HG02571 (cell line): ENCODE results near the gene PMIS2.
"Not testable (repeated sequence)": the region's sequence is repeated elsewhere in the genome, so short reads cannot be mapped to it uniquely, and the experiment has no call there.

ENCODE experiments used
- ATAC-seq: cut with Tn5 transposase; IDR thresholded peaks from one replicate; pipeline ENCODE4 v1.9.1; 2021; ENCODE audit warnings: mild to moderate bottlenecking, moderate library complexity; ENCODE audit not compliant: unreplicated experiment

PMIS2 gene

DNA sequence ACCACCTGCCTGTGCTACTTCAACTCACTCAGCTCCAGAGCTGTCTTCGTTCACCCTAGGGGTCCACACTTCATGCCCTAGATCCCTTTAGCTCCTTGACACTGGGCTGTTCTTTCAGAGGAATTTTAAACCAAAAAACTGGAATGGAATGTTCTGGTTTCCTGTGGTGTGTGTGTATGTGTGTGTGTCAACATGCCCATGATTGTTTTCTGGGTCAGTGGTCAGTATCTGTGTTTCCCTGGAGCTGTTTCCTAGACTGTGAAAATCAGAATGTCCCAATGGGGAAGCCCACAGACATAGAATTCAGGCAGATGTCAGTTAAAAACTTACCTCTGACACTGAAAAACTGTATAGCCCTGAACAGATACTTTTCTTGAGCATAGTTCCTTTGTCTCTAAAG lies 1.3 kb downstream of the PMIS2 start:
- no peak for ATAC-seq

DNA sequence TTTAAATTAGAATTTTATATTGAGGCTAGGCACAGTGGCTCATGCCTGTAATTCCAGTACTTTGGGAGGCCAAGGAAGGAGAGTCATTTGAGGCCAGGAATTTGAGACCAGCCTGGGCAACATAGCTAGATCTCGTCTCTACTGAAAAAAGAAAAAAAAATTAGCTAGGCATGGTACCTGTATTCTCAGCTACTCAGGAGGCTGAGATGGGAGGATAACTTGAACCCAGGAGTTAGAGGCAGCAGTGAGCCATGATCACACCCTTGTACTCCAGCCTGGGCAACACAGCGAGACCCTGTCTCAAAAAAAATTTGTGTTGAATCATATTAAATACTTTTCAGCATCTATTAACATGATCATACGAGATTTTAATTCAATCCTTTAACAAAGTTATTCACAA lies 4.9 kb downstream of the PMIS2 start:
- ATAC-seq = no peak

DNA sequence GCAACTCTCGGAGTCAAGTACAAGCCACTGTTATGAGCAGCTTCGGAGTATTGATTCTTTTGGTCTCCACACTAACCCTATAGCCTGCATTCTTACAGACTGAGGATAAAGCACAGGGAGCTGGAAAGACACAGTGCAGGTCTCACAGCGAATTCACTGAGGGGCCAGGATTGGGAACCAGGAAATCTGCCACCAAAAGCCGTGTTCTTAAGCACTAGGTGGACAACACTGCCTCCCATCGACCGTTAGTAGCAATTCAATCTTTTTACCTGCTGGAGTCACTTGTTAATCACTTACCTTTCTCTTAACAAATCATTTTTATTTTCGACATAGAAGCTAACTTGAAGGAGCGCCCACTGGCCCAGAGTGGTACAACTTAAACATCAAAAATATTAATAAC lies 6.3 kb downstream of the PMIS2 start:
- no peak for ATAC-seq

DNA sequence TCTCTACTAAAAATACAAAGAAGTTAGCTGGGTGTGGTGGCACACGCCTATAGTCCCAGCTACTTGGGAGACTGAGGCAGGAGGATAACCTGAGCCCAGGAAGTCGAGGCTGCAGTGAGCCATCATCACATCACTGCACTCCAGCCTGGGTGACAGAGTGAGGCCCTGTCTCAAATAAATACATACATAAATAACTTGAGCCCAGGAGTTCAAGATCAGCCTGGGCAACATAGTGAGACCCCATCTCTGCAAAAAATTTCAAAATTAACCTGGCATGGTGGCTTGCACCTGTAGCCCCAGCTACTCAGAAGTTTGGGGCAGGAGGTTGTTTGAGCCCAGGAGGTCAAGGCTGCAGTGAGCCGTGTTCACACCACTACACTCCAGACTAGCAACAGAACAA lies 9.1 kb downstream of the PMIS2 start:
- ATAC-seq = not testable (repeated sequence)

DNA sequence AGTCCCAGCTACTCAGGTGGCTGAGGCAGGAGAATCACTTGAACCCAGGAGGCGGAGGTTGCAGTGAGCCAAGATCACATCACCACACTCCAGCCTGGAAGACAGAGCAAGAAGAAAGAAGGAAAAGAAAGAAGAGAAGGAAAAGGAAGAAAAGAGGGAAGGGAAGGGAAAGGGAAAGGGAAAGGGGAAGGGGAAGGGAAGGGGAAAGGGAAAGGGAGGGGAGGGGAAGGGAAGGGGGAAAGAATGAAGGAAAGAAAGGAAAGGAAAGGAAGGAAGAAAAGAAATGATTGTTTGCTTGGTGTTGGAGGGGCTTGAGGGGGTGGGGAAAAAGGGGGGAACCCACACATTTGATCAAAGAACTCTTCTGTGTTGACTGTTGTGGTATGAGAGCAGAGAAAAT lies 10.0 kb downstream of the PMIS2 start:
- ATAC-seq = no peak

DNA sequence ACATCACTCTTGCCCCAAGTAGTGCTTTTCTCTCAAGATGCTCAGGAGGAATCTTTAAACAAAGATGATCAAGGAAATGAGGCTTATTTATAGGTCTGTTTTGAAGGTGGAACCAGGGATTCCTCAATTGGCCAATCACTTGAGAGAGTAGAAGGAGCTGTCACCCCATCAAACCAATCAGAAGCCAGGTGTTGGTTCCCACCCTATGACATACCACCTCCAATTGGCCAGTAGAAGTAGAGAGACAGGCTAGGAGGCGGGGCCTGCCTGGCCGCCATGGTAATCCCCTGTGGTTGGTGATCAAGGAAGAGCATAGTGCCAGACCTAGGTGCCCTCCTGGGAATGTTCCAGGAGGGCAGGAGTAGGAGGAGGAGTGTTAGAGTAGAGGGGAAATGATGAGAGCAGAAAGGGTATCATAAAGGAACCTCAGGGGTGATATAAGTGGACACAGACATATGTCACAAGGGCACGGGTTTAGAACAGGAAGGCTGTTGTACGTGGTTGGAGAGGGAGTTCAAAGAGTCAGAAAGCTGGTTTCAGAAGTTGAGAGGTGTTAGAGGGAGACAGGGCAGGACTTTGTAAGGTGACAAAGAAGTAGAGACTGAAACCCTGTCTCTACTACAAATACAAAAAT lies 10.5 kb downstream of the PMIS2 start:
- ATAC-seq = no peak

DNA sequence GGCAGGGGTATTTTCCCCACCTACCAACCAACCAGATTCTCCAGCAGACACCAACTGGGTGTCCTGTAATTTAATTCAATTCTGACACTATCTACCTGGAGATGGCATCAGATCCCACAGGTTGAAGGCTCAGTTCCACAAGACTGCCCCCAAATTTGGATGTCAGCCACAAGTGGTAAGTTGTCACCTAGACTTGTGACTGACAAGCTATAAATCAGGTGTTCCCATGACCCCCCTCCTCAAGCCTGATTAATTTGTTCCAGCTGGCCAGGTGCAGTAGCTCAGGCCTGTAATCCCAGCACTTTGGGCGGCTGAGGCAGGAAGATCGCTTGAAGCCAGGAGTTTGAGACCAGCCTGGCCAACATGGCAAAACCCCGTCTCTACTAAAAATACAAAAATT lies 16.0 kb downstream of the PMIS2 start:
- no peak for ATAC-seq

DNA sequence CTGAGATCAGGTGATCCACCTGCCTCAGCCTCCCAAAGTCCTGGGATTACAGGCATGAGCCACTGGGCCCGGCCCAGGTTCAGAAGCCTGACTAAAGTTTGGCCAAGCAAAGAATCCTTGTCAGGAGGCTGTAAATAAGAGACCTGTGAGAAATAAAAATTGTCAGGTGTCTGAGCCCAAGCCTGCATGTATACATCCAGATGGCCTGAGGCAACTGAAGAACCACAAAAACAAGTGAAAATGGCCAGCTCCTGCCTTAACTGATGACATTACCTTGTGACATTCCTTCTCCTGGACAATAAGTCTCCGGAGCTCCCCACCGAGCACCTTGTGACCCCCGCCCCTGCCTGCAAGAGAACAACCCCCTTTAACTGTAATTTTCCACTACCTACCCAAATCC lies 18.5 kb downstream of the PMIS2 start:
- not testable (repeated sequence) for ATAC-seq

DNA sequence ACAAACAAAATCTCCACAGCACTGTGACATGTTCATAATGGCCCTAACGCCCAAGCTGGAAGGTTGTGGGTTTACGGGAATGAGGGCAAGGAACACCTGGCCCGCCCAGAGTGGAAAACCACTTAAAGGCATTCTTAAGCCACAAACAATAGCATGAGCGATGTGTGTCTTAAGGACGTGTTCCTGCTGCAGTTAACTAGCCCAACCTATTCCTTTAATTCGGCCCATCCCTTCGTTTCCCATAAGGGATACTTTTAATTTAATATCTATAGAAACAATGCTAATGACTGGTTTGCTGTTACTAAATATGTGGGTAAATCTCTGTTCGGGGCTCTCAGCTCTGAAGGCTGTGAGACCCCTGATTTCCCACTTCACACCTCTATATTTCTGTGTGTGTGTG lies 21.2 kb downstream of the PMIS2 start:
- ATAC-seq = not testable (repeated sequence)

DNA sequence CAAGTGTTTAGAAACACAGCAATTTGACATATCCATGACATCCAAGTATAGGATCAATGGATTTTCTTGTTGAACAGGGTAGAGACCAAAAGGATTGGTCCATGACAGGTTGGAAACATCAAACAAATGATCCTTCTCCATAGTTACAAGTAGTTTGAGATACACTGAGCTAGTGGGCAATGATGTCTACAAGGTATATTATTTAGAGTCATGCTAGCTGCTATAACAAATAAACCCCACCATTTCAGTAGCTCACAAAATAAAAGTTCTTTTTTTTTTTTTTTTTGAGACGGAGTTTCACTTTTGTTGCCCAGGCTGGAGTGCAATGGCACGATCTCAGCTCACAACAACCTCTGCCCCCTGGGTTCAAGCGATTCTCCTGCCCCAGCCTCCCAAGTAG lies 21.7 kb downstream of the PMIS2 start:
- no peak for ATAC-seq

DNA sequence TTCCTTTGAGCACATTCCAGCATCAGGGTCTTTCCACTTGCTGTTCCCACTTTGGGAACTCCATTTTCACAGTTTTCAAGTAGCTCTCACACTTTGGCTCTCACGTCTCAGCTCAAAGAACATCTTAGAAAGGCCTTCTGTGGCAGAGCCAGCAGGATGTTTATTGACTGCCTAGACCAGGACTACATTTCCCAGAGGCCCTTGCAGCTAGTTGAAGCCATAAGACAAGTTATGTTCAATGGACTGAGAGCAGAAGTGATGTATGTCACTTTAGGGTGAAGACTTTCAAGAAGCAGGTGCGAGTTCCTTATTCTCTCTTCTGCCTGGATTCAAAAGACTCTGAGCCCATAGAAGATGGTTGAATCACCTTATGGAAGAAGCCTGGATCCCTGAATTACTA lies 22.3 kb downstream of the PMIS2 start:
- no peak for ATAC-seq

DNA sequence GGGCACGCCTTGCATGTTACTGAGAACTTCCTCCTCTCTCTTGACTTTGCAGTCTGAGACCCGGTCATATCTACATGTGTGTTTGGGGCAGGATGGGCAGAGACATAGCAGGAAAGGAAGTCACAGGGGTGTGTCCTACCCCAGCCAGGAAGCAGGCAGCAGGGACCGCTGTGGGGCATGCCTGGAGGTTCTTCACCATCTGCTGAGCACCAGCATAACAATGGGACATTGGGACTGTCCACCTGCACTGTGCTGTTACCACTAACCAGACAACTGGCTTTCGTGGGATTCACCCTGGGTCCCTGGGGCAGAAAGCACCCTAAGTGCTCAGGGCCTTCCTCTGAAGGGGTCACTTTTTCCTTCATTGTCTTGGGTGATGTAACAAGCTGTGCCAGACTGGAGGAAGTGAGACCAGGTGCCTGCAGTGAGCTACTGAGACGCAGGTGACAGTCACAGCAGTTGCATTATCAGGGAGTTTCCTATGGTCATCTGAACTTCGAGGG lies 23.9 kb downstream of the PMIS2 start:
- ATAC-seq = no peak

DNA sequence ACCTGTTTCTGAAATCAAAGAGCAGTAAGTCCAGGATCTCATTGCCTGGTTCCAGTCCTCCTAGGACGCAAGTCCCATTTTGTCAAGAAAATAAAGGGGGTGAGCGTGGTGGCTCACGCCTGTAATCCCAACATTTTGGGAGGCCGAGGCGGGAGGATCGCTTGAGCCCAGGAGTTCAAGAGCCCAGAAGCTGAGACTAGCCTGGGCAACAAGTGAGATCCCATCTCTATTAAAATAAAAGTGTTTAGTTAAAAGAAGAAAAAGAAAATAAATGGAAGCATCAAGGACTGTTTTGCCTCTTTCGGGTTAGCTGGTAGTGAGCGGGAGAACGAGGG lies 26.2 kb downstream of the PMIS2 start:
- ATAC-seq = no peak

DNA sequence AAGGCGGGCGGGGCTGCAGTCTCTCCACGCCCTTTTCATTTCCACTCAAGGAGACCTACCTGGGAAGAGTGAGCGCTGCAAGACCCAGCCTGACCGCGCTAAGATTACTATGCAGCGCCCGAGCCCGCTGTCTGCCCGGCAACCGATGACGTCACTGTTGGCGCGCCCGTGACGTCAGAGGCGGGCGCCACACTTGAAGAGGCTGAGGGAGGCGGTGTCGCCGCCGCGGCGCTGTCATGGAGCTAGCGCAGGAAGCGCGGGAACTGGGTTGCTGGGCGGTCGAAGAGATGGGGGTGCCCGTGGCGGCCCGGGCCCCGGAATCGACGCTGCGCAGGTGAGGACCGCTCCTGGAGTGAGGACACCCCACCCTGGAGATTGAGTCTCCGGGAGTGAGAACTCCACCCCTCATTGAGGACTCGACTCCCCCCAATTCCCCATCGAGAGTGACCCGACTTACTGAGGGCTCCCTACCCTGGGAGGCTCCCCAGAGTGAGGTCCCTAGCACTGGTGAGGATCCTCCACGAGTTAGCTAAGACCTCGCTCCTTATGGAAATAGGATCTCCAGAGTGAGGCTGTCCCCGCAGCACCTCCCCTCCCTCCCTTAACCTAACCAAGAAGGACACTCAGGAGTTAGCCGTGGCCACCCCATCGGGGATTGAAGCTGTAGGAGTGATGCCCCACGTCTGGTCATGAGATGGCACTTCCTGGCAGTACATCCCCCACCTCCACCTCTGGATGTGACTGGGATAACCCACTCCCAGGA lies 26.8 kb downstream of the PMIS2 start, which contains the start of gene HAUS5:
Gene HAUS5, plus strand, starts transcription at position 177 of the 763 bp plus-strand sequence. Its CDS starts 60 bp downstream, at position 237.
- peak; percentile 55 for ATAC-seq

DNA sequence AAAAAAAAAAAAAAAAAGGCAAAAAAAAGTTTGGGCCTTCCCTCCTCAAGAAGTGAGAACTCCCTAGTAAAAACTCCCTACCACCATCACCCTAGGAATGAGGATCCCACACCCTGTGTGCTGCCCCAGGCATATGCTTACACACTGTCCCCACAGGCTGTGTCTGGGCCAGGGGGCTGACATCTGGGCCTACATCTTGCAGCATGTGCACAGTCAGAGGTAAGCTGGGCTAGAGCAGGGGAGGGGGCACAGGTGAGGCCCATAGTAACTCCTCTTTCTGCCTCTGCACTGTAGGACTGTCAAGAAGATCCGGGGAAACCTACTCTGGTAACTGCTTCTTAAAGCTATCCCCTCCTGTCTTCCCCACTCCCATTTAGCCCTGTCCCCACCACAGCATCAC lies 27.6 kb downstream of the PMIS2 start:
- ATAC-seq = no peak

DNA sequence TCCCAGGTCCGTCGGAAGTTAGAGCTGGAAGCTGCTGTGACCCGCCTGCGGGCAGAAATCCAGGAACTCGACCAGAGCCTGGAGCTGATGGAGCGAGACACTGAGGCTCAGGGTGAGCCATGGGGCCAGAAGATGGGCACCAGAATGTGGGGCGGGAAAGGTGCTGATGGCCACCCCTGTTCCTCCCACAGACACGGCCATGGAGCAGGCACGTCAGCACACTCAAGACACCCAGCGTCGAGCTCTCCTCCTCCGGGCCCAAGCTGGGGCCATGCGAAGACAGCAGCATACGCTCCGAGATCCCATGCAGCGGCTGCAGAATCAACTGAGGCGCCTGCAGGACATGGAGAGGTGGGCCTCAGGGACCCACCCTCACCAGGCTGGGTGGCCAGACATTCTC lies 29.1 kb downstream of the PMIS2 start:
- ATAC-seq = no peak

DNA sequence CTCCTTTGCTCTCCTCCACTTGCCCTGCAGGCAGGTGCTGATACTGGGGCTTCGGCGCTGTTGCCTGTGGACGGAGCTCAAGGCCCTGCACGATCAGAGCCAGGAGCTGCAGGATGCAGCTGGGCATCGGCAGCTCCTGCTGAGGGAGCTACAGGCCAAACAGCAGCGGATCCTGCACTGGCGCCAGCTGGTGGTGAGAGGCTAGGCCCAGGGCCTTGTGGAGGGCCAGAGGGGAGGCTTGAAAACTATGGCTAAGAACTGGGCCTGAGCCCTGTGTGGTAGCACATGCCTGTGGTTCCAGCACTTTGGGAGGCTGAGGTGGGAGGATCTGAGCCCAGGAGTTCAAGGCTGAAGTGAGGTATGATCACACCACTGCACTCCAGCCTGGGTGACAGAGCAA lies 32.9 kb downstream of the PMIS2 start:
- ATAC-seq = no peak

DNA sequence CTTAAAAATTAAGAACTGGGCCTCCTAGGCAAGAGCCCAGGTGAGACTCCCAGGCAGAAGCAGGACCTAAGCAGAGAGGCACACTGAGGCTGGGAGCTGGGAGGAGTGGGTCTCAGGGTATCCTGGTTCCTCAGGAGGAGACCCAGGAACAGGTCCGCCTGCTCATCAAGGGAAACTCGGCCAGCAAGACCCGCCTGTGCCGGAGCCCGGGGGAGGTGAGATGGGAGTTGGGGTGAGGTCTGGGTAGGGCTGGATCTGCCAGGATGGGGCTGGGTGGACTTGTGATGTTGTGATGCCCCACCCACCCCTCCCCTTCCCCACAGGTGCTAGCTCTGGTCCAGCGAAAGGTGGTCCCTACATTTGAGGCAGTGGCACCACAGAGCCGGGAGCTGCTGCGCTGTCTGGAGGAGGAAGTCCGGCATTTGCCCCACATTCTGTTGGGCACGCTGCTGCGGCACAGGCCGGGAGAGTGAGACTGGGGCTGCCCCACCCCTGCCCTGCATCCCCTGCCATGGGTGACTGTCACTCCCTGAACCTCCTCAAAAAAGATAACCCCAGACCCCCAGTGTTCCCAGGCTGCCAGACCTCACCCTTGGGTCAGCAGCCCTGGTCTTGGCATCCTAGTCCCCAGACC lies 33.4 kb downstream of the PMIS2 start:
- ATAC-seq = no peak

DNA sequence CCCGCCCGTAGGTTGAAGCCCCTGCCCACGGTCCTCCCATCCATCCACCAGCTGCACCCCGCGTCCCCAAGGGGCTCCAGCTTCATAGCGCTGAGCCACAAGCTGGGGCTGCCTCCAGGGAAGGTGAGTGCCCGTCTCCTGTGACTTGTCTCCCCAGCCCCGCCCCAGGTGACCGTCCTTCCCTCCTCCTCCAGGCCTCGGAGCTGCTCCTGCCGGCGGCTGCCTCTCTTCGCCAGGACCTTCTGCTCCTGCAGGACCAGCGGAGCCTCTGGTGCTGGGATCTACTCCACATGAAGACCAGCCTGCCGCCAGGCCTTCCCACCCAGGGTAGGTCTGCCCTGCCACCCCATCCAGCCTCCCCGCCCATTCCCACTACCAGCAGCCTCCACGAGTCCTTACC lies 34.0 kb downstream of the PMIS2 start:
- ATAC-seq = no peak

DNA sequence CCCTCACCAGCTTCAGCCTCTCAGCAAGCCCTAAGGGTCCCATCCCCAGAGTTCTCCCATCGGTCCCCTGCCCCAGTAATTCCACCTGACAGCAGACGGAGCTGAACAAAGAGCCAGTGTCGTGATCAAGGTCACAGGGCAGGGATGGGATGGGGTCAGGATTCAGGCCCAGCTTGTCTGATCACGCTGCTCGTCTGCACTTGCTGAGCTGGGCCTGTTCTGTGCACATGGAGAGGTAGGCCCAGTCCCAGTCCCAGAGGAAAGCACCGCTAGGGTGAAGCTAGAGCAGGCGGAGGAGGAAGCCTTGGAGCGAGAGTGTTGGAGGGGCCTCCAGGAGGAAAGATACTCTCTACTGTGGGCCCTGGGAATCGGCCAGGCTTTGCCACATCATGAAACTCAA lies 35.7 kb downstream of the PMIS2 start:
- no peak for ATAC-seq

DNA sequence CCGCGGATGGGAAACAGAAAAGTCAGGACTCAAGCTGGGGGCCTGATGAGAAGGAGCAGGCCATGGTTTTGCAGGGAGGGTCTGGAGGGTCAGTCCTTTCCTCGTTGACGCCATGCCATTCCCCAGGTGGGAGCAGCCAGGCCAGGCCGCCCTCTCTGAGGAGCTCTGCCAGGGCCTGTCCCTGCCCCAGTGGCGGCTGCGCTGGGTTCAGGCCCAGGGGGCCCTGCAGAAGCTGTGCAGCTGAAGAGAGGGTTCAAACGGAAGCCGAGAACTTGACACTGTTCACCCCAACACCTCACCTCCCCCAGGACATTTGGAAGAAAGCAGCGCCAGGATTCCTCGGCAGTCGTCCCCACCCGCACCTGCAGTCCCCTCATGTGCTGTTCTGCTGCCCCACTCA lies 36.8 kb downstream of the PMIS2 start:
- ATAC-seq = no peak

DNA sequence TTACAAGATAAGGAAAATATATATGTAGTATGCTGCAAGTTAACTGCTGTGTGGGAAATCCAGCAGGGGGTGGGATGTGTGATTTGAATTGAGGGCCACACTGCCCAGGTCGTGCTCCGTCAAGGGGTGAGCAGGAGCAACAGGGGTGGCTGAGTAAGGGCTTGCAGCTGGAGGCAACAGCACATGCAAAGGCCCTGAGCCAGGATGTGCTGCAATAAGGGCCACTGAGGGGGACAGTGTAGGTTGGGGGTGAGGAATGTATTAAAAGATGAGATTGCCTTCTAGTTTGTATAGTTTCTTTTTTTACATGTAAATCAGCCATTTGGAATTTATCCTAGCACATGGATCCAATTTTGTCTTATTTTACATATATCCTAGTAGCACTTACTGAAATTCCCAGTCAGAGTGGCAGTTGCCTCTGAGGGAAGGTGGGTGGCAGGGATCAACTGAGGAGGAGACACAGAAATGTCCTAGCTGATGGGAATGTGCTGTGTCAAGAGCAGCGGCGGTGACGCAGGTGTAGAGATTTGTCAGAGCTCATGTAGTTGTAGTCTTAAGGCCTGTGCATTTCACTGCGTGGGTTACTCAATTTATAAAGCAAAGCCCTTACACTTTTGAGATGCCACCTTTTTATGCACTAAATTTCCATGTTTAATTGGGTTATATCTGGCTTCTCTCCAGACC lies 37.5 kb downstream of the PMIS2 start:
- ATAC-seq = no peak
